HG03039 (cell line): ENCODE results near the gene ENKUR.
A peak's percentile ranks its signal among the peaks of the same experiment; 100 is the strongest.

Experiments
- ATAC-seq: cut with Tn5 transposase; IDR thresholded peaks from one replicate; pipeline ENCODE4 v1.9.1; 2021; ENCODE audit warnings: mild to moderate bottlenecking, moderate library complexity; ENCODE audit not compliant: unreplicated experiment

The ENKUR gene, protein sequence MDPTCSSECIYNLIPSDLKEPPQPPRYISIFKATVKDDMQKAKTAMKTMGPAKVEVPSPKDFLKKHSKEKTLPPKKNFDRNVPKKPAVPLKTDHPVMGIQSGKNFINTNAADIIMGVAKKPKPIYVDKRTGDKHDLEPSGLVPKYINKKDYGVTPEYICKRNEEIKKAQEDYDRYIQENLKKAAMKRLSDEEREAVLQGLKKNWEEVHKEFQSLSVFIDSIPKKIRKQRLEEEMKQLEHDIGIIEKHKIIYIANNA

DNA sequence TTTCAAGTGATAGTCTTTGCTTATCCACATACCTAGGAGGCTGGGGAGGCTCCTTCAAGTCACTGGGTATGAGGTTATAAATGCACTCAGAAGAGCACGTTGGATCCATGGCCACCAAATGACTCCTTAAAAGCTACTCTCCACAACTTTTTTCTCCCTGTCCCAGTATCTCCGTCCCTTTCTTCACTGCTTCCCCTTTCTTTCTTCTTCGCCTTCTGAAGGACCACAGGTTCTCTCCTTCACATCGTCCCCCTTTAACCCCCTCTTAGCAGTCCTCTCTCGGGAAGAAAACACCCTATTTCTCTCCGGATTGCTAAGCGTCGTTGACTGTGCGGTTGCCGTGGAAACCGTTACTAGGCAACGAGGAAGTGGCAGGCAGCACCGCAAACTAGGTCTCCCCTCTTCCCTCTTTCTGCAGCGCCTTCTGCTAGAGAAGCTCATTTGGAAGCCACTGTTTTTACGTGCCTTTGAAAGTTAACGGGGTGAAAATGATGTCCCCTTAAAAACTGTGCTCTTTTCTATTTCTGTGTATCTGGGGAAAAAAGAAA, at the start of gene ENKUR:
Gene ENKUR, minus strand, starts transcription at position 331 of the 548 bp plus-strand sequence. Its CDS starts 222 bp downstream, at position 109.
- ATAC-seq: peak; percentile 55

DNA sequence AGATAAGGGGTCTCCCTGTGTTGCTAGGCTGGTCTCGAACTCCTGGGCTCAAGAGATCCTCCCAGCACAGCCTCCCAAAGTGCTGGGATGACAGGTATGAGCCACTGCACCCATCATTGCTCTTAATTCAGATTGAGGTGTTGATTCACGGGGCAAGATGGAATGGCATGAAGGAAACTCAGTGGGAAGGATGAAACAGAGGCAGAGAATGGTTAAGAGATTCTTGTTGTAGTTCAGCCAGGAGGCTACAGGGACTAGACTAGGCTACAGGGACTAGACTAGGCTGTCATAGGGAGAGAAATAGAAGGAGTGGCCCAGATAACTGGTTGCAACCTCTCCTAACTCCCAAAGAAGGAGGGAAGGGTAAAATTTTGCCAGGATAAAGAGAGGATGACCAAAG, 48.4 kb upstream of the ENKUR start:
- ATAC-seq: no peak

DNA sequence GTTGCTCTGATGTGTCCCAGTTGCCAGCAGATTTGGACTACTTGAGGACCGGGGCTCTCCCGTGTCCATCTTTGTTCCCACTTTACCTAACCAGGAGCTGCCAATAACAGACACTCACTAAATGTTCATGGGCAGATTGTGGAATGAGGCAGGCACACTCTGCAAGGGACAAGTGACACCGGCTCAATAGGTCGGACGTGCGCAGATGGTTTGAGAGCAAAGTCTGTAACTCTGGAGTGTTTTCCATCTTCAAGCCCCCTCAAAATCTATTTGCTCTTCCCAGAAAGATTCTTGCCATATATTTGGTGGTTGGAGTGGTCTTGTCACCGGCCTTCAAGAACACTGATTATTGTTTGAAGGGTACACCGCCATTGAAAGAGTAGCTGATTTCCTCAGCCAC, 47.7 kb upstream of the ENKUR start:
- ATAC-seq: no peak

DNA sequence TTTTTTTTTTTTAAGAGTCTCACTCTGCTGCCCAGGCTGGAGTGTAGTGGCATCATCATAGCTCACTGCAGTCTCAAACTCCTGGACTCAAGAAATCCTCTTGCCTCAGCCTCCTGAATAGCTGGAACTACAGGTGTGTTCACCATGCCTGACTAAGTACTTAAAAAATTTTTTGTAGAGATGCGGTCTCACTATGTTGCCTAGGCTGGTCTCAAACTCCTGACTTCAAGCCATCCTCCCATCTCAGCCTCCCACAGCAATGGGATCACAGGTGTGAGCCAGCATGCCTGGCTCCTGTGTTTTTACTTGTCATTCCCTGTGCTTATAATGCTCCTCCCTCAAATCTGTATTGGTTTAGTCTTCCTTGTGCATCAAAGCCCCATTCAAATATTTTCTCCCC, 47.2 kb upstream of the ENKUR start:
- no peak for ATAC-seq

DNA sequence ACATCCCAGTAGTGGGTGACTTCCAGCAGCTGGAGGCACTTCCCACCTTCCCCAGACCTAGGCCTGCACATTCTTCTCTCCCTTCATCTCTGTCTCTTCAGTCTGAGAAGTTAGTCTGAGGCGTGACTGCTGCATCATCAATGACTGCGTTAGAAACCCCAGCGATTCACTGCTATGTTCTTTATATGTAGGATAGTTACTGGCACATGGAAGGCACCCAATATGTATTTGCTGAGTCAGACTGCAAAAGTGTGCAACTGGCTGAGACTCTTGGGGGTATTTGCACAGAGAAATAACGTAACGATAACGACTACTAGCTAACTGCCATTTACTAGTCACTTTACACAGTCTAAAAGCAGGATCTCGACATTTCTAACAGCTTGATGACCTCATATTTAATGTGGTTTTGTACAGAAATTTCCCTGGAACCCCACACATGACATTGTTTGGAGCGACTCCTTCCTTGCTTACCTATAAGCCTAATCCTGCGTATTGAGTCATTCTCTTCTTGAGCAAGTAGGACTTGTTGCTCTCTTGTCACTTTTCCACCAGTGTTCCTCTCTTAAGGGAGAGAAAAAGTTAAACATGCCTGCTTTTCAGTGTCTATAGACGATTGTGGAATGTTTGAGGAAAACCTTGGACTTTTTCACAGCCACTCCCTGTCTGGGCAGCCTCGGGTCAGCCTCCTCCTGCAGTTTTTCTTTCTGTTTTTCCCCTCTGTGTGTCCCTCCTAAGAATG, 45.9 kb upstream of the ENKUR start:
- ATAC-seq: no peak

DNA sequence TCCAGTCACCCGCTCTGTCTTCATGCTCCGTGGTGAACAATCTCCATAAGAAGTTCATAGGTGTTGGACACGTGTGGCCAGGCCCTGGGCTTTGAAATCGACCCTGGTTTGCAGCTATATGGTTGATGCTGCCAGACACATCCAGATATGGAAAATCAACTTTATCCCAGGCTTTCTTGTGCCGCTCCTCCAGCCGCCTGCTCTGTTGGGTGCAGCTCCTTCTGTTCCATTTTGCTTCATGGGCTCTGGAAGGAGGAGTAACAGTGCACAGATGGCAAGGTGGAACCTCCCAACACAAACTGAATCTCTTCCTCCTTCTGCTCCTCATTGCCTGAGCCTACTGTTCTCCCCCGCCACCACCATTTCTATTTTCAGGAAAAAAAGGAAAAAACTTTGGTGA, 45.2 kb upstream of the ENKUR start:
- no peak for ATAC-seq

DNA sequence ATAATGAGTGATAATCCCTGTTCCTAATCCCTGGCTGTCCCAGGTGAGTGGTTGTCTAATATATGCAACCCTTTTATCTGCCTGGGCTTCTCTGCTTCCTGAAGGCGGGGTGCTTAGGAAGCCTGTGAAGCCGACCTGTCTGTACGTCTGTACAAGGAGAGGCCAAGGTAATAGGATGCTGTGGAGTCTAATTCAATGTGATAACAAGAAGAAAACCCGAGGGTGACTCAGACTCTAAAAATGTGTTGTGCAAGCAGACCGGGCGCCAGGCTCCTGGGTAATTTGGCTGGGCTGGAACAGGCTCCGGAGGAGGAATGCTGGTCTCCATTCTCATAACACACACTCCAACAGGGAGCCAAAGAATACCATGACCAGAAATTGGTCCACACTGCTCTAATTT, 44.0 kb upstream of the ENKUR start:
- no peak for ATAC-seq

DNA sequence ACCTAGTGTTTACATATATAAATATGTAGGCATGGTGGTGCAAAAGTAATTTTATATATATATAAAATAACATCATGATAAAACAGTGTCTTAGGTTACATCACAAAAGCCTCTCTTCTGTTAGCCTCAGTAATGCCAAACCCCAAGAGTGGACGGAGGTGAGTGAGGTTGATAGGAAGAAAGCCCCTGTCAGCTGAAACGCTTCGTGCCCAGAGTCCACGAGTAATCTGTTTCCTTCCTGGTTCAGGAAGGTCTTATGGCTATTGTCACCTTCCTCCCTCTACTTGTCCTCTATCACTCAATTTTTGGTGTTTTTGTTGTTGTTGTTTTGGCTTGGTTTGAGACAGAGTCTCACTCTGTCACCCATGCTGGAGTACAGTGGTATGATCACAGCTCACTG, 41.9 kb upstream of the ENKUR start:
- ATAC-seq: no peak

DNA sequence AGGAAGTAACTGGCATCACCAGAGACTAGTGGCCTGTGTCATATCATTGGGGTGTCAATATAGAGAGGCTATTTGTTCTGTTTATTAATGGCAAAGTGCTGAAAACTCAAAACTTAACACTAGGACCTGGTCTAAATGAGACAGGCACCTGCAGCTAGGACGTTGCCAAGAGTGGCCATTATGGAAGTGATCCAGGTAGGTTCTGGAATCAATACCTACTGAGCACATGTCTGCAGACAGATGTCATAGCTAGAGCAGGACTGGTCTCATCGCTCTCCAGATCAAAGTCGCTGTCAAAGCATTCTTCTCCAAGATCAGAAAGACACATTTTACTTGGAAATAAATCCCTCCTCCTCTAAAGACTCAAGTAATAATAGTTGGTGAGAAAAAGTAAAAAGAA, 40.8 kb upstream of the ENKUR start:
- ATAC-seq: no peak

DNA sequence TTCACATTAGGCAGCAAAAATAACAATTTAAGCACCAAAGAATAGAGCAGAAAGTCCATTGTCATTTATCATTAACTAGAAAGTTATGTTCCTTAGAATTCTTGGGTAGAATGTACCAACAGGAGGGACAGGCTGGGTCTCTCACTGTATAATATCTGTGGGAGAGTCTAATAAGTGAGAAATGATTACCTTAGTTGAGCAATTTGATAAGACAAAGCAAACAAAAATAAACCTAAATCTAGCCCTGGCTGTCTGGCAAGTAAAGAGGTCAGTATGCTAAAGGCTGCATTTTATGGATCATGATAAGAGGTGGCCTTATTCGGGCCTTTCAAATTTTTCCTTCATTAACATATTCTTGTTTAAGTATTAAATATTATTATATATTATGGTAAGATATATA, 36.1 kb upstream of the ENKUR start:
- ATAC-seq: no peak

DNA sequence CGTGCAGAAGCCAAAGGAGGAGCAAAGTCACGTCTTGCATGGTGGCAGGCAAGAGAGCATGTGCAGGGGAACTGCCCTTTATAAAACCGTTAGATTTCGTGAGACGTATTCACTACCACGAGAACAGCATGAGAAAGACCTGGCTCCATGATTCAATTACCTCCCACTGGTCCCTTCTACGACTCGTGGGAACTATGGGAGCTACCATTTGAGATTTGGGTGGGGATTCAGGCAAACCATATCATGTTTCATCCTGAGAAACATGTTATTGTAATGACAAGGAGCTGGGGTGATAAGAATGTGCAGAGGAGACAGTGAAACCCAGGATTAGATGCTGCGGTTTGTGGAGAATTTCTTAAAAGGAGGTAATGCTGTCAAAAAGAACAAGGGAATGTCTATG, 34.4 kb upstream of the ENKUR start:
- ATAC-seq: no peak

DNA sequence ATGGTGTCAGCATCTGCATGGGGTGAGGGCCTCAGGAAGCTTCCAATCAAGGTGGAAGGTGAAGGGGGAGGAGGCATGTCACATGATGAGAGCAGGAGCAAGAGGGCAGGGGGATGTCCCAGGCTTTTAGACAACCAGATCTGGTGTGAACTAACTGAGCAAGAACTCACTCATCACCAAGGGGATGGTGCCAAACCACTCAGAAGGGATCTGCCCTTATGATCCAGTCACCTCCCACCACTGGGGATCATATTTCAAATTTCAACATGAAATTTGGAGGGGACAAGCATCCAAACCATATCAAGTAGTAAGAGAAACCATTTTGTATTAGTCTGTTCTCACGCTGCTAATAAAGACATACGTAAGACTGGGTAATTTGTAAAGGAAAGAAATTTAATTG, 34.0 kb upstream of the ENKUR start:
- ATAC-seq: no peak

DNA sequence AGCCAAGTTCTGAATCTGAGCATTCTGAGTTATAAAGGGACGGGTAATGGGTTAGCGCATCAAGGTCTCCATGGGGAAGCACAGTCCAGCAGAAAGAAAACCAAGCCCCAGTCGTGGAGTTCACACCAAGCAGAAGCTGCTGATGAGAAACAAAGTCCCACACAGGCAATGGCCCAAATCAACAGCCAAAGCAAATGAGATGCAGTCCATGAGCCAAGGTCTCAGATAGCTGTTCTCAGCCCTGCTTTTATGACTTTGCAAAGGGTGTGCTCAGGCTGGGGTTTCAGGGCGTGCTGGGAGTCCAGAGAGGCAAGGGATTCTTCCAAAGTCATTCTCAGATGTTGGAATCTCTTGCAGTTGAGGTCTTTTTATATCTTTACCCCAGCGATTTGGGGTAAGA, 32.5 kb upstream of the ENKUR start:
- ATAC-seq: no peak

DNA sequence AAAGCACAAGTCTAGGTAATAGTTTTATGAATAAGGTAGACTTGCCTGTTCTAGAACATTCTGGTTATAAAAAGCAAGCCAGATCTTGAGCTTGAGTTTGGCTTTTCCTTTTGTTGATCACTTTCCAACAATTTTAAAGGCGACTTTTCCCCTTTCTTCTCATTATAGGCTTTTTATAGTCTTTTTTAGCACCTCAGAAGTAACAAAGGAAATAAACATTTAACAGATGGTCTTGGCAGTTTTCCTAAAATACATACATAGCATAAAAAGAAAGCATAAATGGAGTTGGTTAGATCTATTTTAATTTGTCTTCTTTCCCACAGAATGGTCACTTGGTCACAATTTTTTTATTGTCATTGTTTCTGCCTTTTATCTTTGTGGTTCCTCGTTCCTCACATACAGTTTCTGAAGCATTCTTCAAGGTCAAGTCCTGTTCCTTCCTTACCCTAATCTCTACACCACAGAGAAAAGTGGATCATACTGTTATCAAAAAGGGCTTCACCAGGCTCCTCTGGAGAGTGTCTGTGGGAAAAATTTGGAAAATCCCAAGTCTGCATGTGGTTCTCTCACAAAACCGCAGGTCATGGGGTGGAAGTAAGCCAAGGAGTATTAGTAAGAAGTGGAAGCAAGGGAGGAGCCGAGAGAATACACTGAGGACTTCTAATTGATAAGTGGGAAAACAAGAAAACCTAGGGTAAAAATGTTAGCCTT, 31.8 kb upstream of the ENKUR start:
- no peak for ATAC-seq

DNA sequence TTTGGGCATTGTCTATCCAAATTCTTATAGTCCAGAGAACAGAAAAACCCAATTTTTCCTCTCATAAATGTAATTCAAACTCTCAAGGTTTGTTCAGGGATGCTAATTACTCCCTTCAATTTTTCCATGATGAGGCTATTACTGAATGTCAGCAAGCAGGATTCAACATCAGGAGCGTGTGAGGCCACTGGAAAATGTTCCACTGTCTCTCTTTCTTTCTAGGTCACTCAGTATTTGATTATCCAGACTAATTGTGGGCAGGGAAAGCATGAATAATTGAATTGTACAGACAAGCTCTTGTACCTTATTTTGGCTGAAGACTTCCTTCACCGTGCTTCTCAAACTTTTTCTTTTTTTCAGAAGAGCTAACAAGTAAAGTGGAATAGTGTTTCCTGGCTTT, 31.1 kb upstream of the ENKUR start:
- no peak for ATAC-seq

DNA sequence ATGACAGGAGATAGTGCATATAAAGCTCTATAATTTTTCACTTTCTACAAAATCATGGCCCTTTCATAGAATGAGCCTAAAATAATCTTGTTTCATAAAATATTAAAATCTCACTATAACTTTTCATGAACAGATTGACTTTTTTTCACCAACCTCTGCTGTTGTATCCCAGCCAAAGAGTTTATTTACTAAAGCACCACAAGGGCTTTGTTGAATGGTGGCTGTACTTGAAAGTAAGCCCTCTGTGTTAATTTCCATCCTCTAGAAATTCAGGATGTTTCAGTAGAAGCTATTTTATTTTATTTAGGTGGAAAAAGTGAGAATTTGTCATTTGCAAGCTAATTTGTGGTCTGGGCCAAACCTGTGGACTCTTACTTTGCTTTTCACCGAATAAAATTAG, 30.7 kb upstream of the ENKUR start:
- ATAC-seq: no peak

DNA sequence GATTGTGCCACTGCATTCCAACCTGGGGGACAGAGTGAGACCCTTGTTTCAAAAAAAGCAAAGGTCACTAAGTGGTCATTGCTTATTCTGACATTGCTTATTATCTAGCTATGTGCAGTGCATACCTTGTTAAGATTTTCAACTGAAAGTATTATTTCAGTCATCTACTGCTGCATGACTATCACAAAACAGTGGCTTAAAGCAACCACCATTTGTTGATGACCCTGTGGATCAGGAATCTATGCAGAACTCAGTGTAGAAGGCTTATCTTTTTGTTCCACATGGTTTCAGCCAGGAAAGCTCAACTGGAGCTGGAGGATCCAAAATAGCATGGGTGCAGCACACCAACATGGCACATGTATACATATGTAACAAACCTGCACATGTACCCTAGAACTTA, 23.6 kb upstream of the ENKUR start:
- ATAC-seq: no peak

DNA sequence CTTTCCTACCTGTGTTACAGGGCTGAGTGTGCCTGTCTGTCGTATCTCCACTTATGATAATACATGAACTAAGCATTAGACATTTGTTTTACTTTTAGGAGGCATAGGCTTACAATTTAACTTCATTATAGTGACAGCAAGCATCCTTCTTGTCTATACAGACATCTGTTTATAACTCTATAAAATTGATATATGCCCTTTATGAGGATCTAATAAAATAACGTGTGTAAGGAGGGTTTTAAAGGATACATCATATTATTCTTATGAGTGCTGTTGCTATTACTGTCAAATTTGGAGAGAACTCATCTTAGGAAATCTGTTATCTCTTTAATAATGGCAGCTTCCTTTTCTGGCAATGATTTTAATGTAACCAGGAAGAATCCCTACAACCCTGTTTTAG, 22.4 kb upstream of the ENKUR start:
- ATAC-seq: no peak

DNA sequence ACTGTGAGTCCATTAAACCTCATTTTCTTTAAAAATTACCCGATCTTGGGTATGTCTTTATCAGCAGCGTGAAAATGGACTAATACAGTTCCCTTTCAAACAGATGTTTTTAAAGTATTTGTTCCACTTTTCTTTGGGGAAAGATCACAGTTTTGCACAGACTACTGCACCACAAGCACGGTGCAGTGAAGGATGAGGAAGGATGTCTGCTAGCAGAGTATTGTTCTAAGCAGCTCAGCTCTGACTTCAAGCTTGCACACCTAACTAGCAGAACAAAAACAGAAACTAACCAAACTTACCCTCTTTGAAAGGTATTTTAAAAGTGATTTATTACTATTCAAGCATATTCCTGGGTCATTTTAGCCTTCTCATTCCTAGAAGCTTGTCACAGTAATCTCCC, 20.4 kb upstream of the ENKUR start:
- ATAC-seq: no peak

DNA sequence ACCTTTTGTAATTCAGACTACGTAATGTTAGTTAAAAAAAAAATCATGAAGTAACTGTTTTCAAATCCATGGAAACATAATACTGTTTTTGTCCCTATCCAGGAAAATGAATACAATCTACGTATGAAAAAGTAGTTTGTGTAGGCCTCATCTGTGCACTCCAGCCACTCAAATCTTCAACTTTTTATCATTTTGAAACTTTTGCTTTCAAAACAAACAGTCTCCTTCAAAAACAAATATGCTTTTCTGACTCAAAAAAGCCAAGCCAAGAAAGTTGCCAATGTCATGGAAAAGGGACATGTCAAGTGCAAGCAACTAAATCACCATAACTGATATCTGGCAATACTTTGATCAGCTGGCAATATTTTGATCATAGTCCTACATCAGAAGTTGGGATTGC, 13.6 kb upstream of the ENKUR start:
- no peak for ATAC-seq

DNA sequence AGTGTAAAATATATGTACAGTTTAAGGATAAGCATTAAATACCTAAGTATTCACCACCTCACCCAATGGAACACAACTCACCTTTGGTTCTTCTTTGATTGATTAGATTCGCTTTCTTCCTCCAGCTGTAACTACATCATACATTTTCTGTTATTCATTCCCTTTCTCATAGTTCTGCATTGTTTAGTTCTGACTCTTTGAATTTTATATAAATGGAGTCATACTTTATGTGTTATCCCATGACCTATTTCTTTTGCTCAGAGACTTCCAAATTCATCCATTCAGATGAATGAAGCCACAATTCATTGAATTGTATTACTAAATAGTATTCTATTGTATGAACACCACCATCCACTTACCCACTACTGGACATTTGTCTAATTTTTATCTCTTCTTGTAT, 12.8 kb upstream of the ENKUR start:
- no peak for ATAC-seq

DNA sequence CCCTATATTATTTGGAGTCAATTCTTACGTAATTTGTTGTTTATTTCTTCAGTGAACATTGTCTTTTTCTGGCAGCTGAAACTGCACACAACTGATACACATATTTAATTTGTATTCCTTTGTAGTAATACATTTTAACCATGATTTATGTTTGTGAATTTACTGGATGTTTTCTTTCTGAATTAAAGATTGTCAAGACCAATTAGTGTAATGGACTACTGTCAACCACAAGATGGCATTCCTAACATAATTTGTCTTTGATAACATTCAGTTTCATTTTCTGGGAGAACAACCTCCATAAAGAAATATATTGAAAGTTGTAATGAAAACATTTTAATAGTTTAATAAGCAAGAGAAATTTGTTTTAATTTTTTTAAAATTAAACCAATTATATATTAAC, 10.5 kb upstream of the ENKUR start:
- ATAC-seq: no peak
